K562 (cell line): ENCODE measurements around the gene TRAPPC2L. TPM values are rescaled to one million over a fixed set of nuclear protein-coding genes. Genes with fewer than 3 reads are reported as not detected.

Source experiments
- ATAC-seq: fragments of 200-7000 bp; cut with Tn5 transposase; 3 replicates; pipeline ENCODE4 v1.9.1; 2020; ENCODE audit warnings: moderate library complexity
- BruUV-seq: library from RNA; stranded (reverse); fragments of 400-500 nt; replicated peaks from 2 replicates; lab custom pipeline; 2021; lab: Mats Ljungman, UMichigan
- CTCF ChIA-PET: fragments of 300-600 bp; formaldehyde crosslinking; extraction: SDS; loops from one replicate; lab custom pipeline; 2021; ENCODE audit warnings: low intra/inter-chr PET ratio; lab: Yijun Ruan, JAX
- POLR2A ChIA-PET: fragments of 300-600, 350-650 bp; sonication (Branson Sonifier 250); formaldehyde crosslinking; extraction: SDS; loops from one replicate; lab custom pipeline; 2021; ENCODE audit warnings: antibody characterized with exemption, inconsistent platforms; lab: Yijun Ruan, JAX
- DNase-seq, 4 experiments: peaks; one replicate each; pipeline versions ENCODE4 v3.0.0 to v3.0.0-alpha.2; 2011 to 2018; ENCODE audit warnings: low spot score in 3 of 4, mixed read lengths in 3 of 4; ENCODE audit errors: extremely low read depth in 1 of 4
- FAIRE-seq: peaks from 2 replicates; lab custom pipeline; 2011; peaks lifted over from hg19 to GRCh38; lab: Jason Lieb, UNC
- H2AFZ ChIP-seq: 2 replicates; pipeline ENCODE4 v1.6.0; 2011; ENCODE audit warnings: low read depth, low read length, control low read depth, inconsistent platforms
- H3K27ac ChIP-seq: fragments of 200-600 bp; 3 replicates; pipeline ENCODE4 v1.8.0; 2011; ENCODE audit warnings: low read depth, mild to moderate bottlenecking, control low read depth, inconsistent platforms, low read length, moderate library complexity, mixed read lengths; ENCODE audit errors: extremely low read depth
- H3K27me3 ChIP-seq, 2 experiments: fragments of 300-600 bp in 1 of 2; 2 replicates in 1 of 2; 3 replicates in 1 of 2; pipeline versions ENCODE4 v1.6.0 to v1.8.0; 2011; ENCODE audit warnings: inconsistent platforms in 2 of 2, low read length in 2 of 2, mild to moderate bottlenecking in 1 of 2, mixed read lengths in 1 of 2, moderate library complexity in 1 of 2; ENCODE audit not compliant: control insufficient read depth in 2 of 2, insufficient read depth in 2 of 2
- H3K36me3 ChIP-seq: fragments of 300-600 bp; 3 replicates; pipeline ENCODE4 v1.8.0; 2011; ENCODE audit warnings: mild to moderate bottlenecking, low read length, inconsistent platforms; ENCODE audit not compliant: control insufficient read depth, insufficient read depth
- H3K4me1 ChIP-seq, 2 experiments: fragments of 200-600 bp in 1 of 2; replicated peaks in 1 of 2; 2 replicates in 1 of 2; 3 replicates in 1 of 2; pipeline versions ENCODE4 v1.5.1 to v1.8.0; 2011; ENCODE audit warnings: inconsistent platforms in 2 of 2, low read length in 2 of 2, mild to moderate bottlenecking in 1 of 2, mixed read lengths in 1 of 2, moderate library complexity in 1 of 2; ENCODE audit not compliant: control insufficient read depth in 2 of 2, insufficient read depth in 2 of 2
- H3K4me2 ChIP-seq: 2 replicates; pipeline ENCODE4 v1.6.1; 2011; ENCODE audit warnings: low read length, control low read depth, inconsistent platforms, mixed read lengths; ENCODE audit not compliant: insufficient read depth
- H3K4me3 ChIP-seq: fragments of 200-600 bp; sonication (generic), shearing (Covaris generic); 2 replicates; pipeline ENCODE4 v1.5.1; 2016; ENCODE audit warnings: control low read depth, inconsistent platforms
- H3K79me2 ChIP-seq: fragments of 200-600 bp; 3 replicates; pipeline ENCODE4 v1.8.0; 2011; ENCODE audit warnings: low read length, inconsistent platforms; ENCODE audit not compliant: control insufficient read depth, insufficient read depth
- H3K9ac ChIP-seq, 2 experiments: 2 replicates each; pipeline versions ENCODE4 v1.6.0 to v1.6.1; 2011; ENCODE audit warnings: low read depth in 2 of 2, low read length in 2 of 2, control low read depth in 1 of 2, inconsistent platforms in 1 of 2, mild to moderate bottlenecking in 1 of 2, mixed read lengths in 1 of 2; ENCODE audit not compliant: insufficient read depth in 1 of 2
- H3K9me1 ChIP-seq: one replicate; pipeline ENCODE4 v1.6.0; 2011; ENCODE audit warnings: inconsistent platforms, mild to moderate bottlenecking, low read length, moderate library complexity; ENCODE audit not compliant: control insufficient read depth, insufficient read depth
- H3K9me3 ChIP-seq: replicated peaks from 2 replicates; pipeline ENCODE4 v1.5.1; 2011; ENCODE audit warnings: low read depth, low read length, inconsistent platforms; ENCODE audit not compliant: control insufficient read depth, insufficient read depth
- H4K20me1 ChIP-seq: replicated peaks from 2 replicates; pipeline ENCODE4 v1.6.1; 2011; ENCODE audit warnings: low read length, inconsistent platforms, mixed read lengths; ENCODE audit not compliant: control insufficient read depth, insufficient read depth
- ADNP ChIP-seq: fragments of 200-800 bp; sonication (Bioruptor generic); IDR thresholded peaks from 2 replicates; pipeline ENCODE4 v1.6.1; 2016; ENCODE audit warnings: missing genetic modification characterization, missing compliant biosample characterization
- ETV1 ChIP-seq: fragments of 450-650 bp; conservative IDR thresholded peaks from 2 replicates; pipeline ENCODE4 v1.6.1; 2016; ENCODE audit warnings: missing genetic modification characterization, control low read depth, low read depth, missing compliant biosample characterization
- FOXP1 ChIP-seq: sonication (generic); formaldehyde crosslinking; IDR thresholded peaks from 2 replicates; pipeline ENCODE4 v1.8.0; 2022; ENCODE audit warnings: mild to moderate bottlenecking, missing genetic modification reagents
- KLF6 ChIP-seq: fragments of 250-450 bp; sonication (Bioruptor Pico); IDR thresholded peaks from 2 replicates; pipeline ENCODE4 v1.4.0; 2020; ENCODE audit warnings: mild to moderate bottlenecking, moderate library complexity, borderline replicate concordance
- NFXL1 ChIP-seq: fragments of 450-650 bp; formaldehyde crosslinking; IDR thresholded peaks from 2 replicates; pipeline ENCODE4 v1.4.0; 2021; ENCODE audit warnings: mild to moderate bottlenecking
- POLR2AphosphoS2 ChIP-seq: IDR thresholded peaks from 2 replicates; pipeline ENCODE4 v1.6.1; 2012; ENCODE audit warnings: low read length, improper control_type of control experiment
- POLR2G ChIP-seq: fragments of 200-400 bp; formaldehyde crosslinking; IDR thresholded peaks from 2 replicates; pipeline ENCODE4 v1.6.1; 2017; ENCODE audit warnings: low read depth, mild to moderate bottlenecking, antibody characterized with exemption, low read length, moderate library complexity
- PRDM10 ChIP-seq: fragments of 450-650 bp; IDR thresholded peaks from 2 replicates; pipeline ENCODE4 v1.6.1; 2018; ENCODE audit not compliant: partially characterized antibody
- RBM22 ChIP-seq: fragments of 200-400 bp; formaldehyde crosslinking; IDR thresholded peaks from 2 replicates; pipeline ENCODE4 v1.6.1; 2018; ENCODE audit warnings: low read length, low read depth; ENCODE audit not compliant: poor library complexity, severe bottlenecking
- TAF15 ChIP-seq: fragments of 200-400 bp; formaldehyde crosslinking; IDR thresholded peaks from 2 replicates; pipeline ENCODE4 v1.6.1; 2017; ENCODE audit warnings: mild to moderate bottlenecking, low read depth, low read length, moderate library complexity
- TRIM24 ChIP-seq, 2 experiments: fragments of 450-650 bp; IDR thresholded peaks; 2 replicates each; pipeline ENCODE4 v1.6.1; 2016
- ZBTB34 ChIP-seq: fragments of 250-450 bp; sonication (Bioruptor Pico); IDR thresholded peaks from 2 replicates; pipeline ENCODE4 v1.8.0; 2021; ENCODE audit warnings: mild to moderate bottlenecking, moderate library complexity
- ZNF146 ChIP-seq: IDR thresholded peaks from one replicate; pipeline ENCODE4 v1.6.1; 2018; ENCODE audit warnings: missing compliant biosample characterization; ENCODE audit not compliant: unreplicated experiment
- ZNF3 ChIP-seq: fragments of 250-450 bp; sonication (Bioruptor Pico); IDR thresholded peaks from 2 replicates; pipeline ENCODE4 v1.5.0; 2021; ENCODE audit warnings: mild to moderate bottlenecking, moderate library complexity
- ZNF717 ChIP-seq: fragments of 250-450 bp; sonication (Bioruptor Pico); IDR thresholded peaks from 2 replicates; pipeline ENCODE4 v1.5.0; 2021
- WGBS: fragments of 100-300 bp; shearing (Covaris generic); methylation state at CpG from one replicate; pipeline ENCODE4 v1.1.6; 2016; ENCODE audit warnings: low coverage, mixed read lengths; ENCODE audit not compliant: insufficient coverage; ENCODE audit errors: missing lambda C conversion rate; 5-methylcytosine and 5-hydroxymethylcytosine counted together
- in situ Hi-C: fragments of 300-500 bp; cut with MboI; formaldehyde crosslinking; loops from 4 replicates; pipeline ENCODE4 v1.15.0; 2018; ENCODE audit warnings: inconsistent platforms, mixed read lengths
- intact Hi-C: fragments of 100-400 bp; cut with micrococcal nuclease; formaldehyde crosslinking; loops from 2 replicates; pipeline ENCODE4 v1.14.2; 2022
- polyA plus RNA-seq, 8 experiments: library from polyadenylated mRNA; depleted of rRNA in 4 of 8; stranded (reverse) in 5 of 8; unstranded in 3 of 8; fragments of >200 nt; fragmentation: Nextera tagmentation in 2 of 8; fragmentation: Illumina TruSeq in 1 of 8; extraction: Ambion mirVana in 2 of 8; extraction: Trizol in 1 of 8; gene quantifications; 2 replicates each; pipeline versions ENCODE4 v1.2.1 to v1.2.3, GENCODE V29; 2011 to 2014; ENCODE audit warnings: inconsistent platforms in 1 of 8, missing spikeins in 1 of 8
- total RNA-seq, 7 experiments: library from RNA; depleted of rRNA in 6 of 7; stranded (reverse); fragments of >200 nt in 6 of 7; fragmentation: Illumina TruSeq in 2 of 7; extraction: Trizol in 2 of 7; gene quantifications; 2 replicates each; pipeline versions ENCODE4 v1.2.1 to v1.2.3, GENCODE V29; 2011 to 2021; ENCODE audit warnings: low replicate concordance in 1 of 7
- TF ChIP-seq, protein P1 (sequence below): sonication (generic); formaldehyde crosslinking; IDR thresholded peaks from 2 replicates; pipeline ENCODE4 v1.8.1; 2023; ENCODE audit warnings: mild to moderate bottlenecking, missing genetic modification reagents

TRAPPC2L gene
- total and polyA plus RNA-seq, 9 of the 15 experiments (the other 6 are each of a cell fraction or from before 2014, with no cell fraction given) = 60.4 to 398 (median 97.5) TPM

DNA sequence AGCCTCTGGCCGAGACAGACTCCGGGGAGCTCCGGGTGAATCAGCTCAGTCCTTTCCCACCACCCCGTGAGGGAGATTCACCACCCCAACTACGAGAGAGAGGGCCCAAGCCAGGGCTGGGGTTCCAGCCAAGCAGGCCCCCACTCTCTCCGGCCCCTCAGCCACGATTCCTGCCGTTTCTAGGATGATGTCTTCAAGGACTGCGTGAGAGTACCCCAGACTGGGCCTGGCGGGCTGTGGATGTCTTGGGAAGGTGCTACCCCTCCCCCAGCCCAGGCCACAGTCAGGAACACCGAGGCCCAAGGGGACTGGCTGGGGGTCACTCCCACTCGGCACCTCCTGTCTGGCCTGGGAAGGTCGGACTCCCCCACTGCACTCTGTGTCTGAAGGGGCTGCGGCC lies 31.1 kb downstream of the TRAPPC2L start:
- ChIA-PET CTCF (no interaction called here), POLR2A (interaction anchor here (1.0 kb wide), 1 partner anchor 13 kb away, joined by 3 read pairs; no protein-coding TSS in a partner anchor)
- ATAC-seq (no peak), DNase-seq (no peak), FAIRE-seq (no peak)
- H3K9me1 ChIP-seq = no peaks in the 10 kb centered on the region
- H3K9me3 ChIP-seq = peaks cover 29% of the 10 kb centered on the region
- no TSS peak for BruUV-seq
- 87% methylated on average over 13 of the region's 14 CpGs for WGBS
- H3K9ac ChIP-seq = peak overlapping the region in 1 of 2 experiments; percentile 26; a peak in 1 of 4 replicates
- H2AFZ ChIP-seq = no peak overlapping the region
- H3K79me2 ChIP-seq = peaks cover 23% of the 10 kb centered on the region
- no peak overlapping the region for H3K4me2 ChIP-seq
- peak overlapping the region; percentile 65; the same call in 2 of the 3 replicates for H3K27ac ChIP-seq
- H3K27me3 ChIP-seq = no peaks in the 10 kb centered on the region
- in situ Hi-C loops = no loop called here
- no peaks in the 10 kb centered on the region for H4K20me1 ChIP-seq
- no peak overlapping the region for H3K4me3 ChIP-seq
- intact Hi-C loops = no loop called here
- H3K4me1 ChIP-seq = peaks cover 0 to 61% of the 10 kb centered on the region in 2 experiments; a peak in 3 of 5 replicates
- H3K36me3 ChIP-seq = peaks cover 95% of the 10 kb centered on the region
- TF ChIP-seq ZBTB34 (no peak), ADNP (tag) (no peak), PRDM10 (no peak), POLR2G (peak; percentile 3; the same call in 1 of the 2 replicates), NFXL1 (CRISPR knock-in tag) (no peak), POLR2AphosphoS2 (no peak), KLF6 (CRISPR knock-in tag) (no peak), RBM22 (peak; percentile 42), ZNF3 (no peak), TRIM24 (IDR thresholded peaks at IDR 0.05) (peak; percentile 61 to 75; a peak in 3 of 4 replicates), ZNF146 (CRISPR knock-in tag) (no peak), FOXP1 (CRISPR knock-in tag) (no peak), ZNF717 (CRISPR knock-in tag) (no peak), TAF15 (no peak), ETV1 (tag) (no peak)
- TF ChIP-seq, protein P1, sequence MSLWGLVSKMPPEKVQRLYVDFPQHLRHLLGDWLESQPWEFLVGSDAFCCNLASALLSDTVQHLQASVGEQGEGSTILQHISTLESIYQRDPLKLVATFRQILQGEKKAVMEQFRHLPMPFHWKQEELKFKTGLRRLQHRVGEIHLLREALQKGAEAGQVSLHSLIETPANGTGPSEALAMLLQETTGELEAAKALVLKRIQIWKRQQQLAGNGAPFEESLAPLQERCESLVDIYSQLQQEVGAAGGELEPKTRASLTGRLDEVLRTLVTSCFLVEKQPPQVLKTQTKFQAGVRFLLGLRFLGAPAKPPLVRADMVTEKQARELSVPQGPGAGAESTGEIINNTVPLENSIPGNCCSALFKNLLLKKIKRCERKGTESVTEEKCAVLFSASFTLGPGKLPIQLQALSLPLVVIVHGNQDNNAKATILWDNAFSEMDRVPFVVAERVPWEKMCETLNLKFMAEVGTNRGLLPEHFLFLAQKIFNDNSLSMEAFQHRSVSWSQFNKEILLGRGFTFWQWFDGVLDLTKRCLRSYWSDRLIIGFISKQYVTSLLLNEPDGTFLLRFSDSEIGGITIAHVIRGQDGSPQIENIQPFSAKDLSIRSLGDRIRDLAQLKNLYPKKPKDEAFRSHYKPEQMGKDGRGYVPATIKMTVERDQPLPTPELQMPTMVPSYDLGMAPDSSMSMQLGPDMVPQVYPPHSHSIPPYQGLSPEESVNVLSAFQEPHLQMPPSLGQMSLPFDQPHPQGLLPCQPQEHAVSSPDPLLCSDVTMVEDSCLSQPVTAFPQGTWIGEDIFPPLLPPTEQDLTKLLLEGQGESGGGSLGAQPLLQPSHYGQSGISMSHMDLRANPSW (CRISPR knock-in tag) = no peak
